Measurements from ENCODE around the gene ARHGAP6.

ARHGAP6 gene

DNA sequence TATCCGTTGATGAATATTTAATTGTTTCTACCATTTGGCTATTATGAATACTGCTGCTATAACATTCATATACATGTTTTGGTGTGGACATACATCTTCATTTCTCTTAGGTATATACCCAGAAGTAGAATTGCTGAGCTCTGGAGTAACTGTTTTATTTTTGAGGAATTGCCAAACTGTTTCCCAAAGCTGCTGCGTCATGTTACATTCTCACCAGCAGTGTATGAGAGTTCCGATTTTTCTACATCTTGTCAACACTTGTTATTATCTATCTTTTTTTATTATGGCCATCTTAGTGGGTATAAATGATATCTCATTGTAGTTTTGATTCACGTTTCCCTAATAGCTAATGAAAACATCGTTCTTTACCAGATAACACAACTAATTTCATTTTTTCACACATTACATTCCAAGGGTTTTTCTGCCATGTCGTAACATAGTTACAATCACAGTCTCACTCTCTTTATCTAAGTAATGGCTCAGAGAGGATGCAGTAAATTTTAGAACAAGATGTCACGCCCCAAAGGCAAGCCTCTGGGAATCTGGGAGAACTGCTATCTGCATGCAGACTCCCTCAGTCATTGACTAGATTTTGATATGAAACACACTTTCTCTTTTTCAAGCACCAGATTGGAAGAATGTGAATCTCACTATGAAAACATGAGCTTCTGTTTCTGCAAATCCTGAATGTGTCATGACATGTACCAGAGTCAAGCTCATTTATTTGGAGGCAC, 10.3 kb downstream of the ARHGAP6 start:
- TF ChIP-seq POLR2AphosphoS5 (IDR thresholded peaks at IDR 0.05; ENCODE audit: low read depth) (no peak), GABPA (IDR thresholded peaks at IDR 0.05; ENCODE audit: low read depth) (no peak), SPI1 (IDR thresholded peaks at IDR 0.05; ENCODE audit: borderline replicate concordance, low read depth) (no peak)
- TF ChIP-seq, protein P1, sequence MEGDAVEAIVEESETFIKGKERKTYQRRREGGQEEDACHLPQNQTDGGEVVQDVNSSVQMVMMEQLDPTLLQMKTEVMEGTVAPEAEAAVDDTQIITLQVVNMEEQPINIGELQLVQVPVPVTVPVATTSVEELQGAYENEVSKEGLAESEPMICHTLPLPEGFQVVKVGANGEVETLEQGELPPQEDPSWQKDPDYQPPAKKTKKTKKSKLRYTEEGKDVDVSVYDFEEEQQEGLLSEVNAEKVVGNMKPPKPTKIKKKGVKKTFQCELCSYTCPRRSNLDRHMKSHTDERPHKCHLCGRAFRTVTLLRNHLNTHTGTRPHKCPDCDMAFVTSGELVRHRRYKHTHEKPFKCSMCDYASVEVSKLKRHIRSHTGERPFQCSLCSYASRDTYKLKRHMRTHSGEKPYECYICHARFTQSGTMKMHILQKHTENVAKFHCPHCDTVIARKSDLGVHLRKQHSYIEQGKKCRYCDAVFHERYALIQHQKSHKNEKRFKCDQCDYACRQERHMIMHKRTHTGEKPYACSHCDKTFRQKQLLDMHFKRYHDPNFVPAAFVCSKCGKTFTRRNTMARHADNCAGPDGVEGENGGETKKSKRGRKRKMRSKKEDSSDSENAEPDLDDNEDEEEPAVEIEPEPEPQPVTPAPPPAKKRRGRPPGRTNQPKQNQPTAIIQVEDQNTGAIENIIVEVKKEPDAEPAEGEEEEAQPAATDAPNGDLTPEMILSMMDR (IDR thresholded peaks at IDR 0.05; ENCODE audit: insufficient read depth, low read length): no peak
- TF ChIP-seq, protein P2, sequence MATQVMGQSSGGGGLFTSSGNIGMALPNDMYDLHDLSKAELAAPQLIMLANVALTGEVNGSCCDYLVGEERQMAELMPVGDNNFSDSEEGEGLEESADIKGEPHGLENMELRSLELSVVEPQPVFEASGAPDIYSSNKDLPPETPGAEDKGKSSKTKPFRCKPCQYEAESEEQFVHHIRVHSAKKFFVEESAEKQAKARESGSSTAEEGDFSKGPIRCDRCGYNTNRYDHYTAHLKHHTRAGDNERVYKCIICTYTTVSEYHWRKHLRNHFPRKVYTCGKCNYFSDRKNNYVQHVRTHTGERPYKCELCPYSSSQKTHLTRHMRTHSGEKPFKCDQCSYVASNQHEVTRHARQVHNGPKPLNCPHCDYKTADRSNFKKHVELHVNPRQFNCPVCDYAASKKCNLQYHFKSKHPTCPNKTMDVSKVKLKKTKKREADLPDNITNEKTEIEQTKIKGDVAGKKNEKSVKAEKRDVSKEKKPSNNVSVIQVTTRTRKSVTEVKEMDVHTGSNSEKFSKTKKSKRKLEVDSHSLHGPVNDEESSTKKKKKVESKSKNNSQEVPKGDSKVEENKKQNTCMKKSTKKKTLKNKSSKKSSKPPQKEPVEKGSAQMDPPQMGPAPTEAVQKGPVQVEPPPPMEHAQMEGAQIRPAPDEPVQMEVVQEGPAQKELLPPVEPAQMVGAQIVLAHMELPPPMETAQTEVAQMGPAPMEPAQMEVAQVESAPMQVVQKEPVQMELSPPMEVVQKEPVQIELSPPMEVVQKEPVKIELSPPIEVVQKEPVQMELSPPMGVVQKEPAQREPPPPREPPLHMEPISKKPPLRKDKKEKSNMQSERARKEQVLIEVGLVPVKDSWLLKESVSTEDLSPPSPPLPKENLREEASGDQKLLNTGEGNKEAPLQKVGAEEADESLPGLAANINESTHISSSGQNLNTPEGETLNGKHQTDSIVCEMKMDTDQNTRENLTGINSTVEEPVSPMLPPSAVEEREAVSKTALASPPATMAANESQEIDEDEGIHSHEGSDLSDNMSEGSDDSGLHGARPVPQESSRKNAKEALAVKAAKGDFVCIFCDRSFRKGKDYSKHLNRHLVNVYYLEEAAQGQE (IDR thresholded peaks at IDR 0.05; ENCODE audit: insufficient replicate concordance, low read depth): no peak
- no peak overlapping the region for H3K27ac ChIP-seq (replicated peaks)
- no peak overlapping the region for H3K4me3 ChIP-seq (replicated peaks; ENCODE audit: insufficient read depth, low read length)
- no peaks in the 10 kb centered on the region for H3K27me3 ChIP-seq (ENCODE audit: insufficient read depth, poor library complexity, severe bottlenecking)
- no peak for DNase-seq (ENCODE audit: low read depth in 1 of 2, low spot score in 1 of 2)

- DNase-seq (ENCODE audit: low read depth in 1 of 2, low spot score in 1 of 2): no peak
- TF ChIP-seq, protein P1 (IDR thresholded peaks at IDR 0.05; ENCODE audit: insufficient read depth, low read length): no peak
- no peak for TF ChIP-seq SPI1 (IDR thresholded peaks at IDR 0.05; ENCODE audit: borderline replicate concordance, low read depth)
- no peaks in the 10 kb centered on the region for H3K27me3 ChIP-seq (ENCODE audit: insufficient read depth, poor library complexity, severe bottlenecking)
- H3K27ac ChIP-seq (replicated peaks): no peak overlapping the region
- no peak overlapping the region for H3K4me3 ChIP-seq (replicated peaks; ENCODE audit: insufficient read depth, low read length)
Measured at GRCh38 chrX:11648705-11649519, 16.8 kb downstream of the ARHGAP6 start.

DNA sequence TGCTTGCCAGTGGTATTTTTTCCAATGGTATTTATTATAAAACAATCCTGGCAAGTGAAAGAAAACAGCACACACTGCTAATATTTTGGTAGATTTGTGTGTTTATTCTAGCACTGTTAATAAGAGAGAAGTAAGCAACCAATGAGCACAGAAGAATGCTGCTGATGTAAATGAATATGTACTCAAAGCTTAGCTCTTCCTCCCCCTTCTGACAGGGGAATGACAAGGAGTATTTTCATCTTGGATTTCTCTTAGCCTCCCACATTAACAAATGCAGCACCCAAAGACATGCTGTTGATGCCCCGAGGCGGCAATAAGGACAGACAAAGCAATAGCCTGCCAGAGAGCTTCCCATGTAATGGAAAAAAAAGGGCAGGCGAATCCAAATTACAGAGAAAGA, 18.6 kb downstream of the ARHGAP6 start:
- H3K27me3 ChIP-seq (ENCODE audit: insufficient read depth, poor library complexity, severe bottlenecking): no peaks in the 10 kb centered on the region
- no peak for DNase-seq (ENCODE audit: low read depth in 1 of 2, low spot score in 1 of 2)
- H3K27ac ChIP-seq (replicated peaks): no peak overlapping the region
- H3K4me3 ChIP-seq (replicated peaks; ENCODE audit: insufficient read depth, low read length): no peak overlapping the region
- no peak for TF ChIP-seq POLR2AphosphoS5 (IDR thresholded peaks at IDR 0.05; ENCODE audit: low read depth)
- TF ChIP-seq, protein P1 (IDR thresholded peaks at IDR 0.05; ENCODE audit: insufficient read depth, low read length): no peak
- TF ChIP-seq SPI1 (IDR thresholded peaks at IDR 0.05; ENCODE audit: borderline replicate concordance, low read depth): no peak
- TF ChIP-seq, protein P2 (IDR thresholded peaks at IDR 0.05; ENCODE audit: insufficient replicate concordance, low read depth): no peak
- TF ChIP-seq GABPA (IDR thresholded peaks at IDR 0.05; ENCODE audit: low read depth): no peak

Measured in HL-60 (cell line).